Panc1 (cell line): Measurements from ENCODE around the gene SMTN.

Experiments used
- POLR2AphosphoS5 ChIP-seq: IDR thresholded peaks from 2 replicates; pipeline ENCODE4 v1.6.1; 2012; ENCODE audit warnings: mild to moderate bottlenecking, low read depth, low read length, moderate library complexity
- TCF7L2 ChIP-seq: IDR thresholded peaks from 2 replicates; pipeline ENCODE4 v1.6.1; 2011; ENCODE audit warnings: mild to moderate bottlenecking, low read depth, low read length, inconsistent platforms
- TF ChIP-seq, protein P1 (sequence below): fragments of 450-650 bp; IDR thresholded peaks from 2 replicates; pipeline ENCODE4 v1.5.1; 2017; ENCODE audit warnings: mild to moderate bottlenecking

DNA sequence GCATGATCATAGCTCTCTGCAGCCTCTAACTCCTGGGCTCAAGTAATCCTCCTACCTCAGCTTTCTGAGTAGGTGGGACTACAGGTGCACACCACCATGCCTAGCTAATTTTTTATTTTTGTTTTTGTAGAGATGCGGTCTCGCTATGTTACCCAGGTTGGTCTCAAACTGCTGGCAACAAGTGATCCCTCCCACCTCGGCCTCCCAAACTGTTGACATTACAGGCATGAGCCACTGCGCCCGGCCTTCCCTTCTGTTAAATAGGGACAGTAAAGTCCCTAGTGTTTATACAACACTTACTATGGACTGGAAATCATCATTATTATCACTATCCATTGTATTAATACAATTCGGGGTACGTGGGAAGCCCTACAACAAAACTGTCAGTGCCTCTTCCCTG is 13.6 kb downstream of the SMTN start:
- TF ChIP-seq, protein P1, sequence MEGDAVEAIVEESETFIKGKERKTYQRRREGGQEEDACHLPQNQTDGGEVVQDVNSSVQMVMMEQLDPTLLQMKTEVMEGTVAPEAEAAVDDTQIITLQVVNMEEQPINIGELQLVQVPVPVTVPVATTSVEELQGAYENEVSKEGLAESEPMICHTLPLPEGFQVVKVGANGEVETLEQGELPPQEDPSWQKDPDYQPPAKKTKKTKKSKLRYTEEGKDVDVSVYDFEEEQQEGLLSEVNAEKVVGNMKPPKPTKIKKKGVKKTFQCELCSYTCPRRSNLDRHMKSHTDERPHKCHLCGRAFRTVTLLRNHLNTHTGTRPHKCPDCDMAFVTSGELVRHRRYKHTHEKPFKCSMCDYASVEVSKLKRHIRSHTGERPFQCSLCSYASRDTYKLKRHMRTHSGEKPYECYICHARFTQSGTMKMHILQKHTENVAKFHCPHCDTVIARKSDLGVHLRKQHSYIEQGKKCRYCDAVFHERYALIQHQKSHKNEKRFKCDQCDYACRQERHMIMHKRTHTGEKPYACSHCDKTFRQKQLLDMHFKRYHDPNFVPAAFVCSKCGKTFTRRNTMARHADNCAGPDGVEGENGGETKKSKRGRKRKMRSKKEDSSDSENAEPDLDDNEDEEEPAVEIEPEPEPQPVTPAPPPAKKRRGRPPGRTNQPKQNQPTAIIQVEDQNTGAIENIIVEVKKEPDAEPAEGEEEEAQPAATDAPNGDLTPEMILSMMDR, result no peak
- no peak for TF ChIP-seq TCF7L2
- no peak for TF ChIP-seq POLR2AphosphoS5
